HepG2 (cell line): Measurements from ENCODE around the gene ITGAE. TPM values are rescaled to one million over a fixed set of nuclear protein-coding genes. Genes with fewer than 3 reads are reported as not detected.
A peak's percentile ranks its signal among the peaks of the same experiment; 100 is the strongest.

Experiments
- AHR ChIP-seq: IDR thresholded peaks from 2 replicates; pipeline ENCODE4 v1.6.1; 2018; ENCODE audit warnings: missing genetic modification reagents, missing compliant biosample characterization
- BHLHE40 ChIP-seq: IDR thresholded peaks from 2 replicates; pipeline ENCODE4 v1.6.1; 2011; ENCODE audit warnings: low read length, improper control_type of control experiment
- KDM5B ChIP-seq: sonication (generic); formaldehyde crosslinking; IDR thresholded peaks from 2 replicates; pipeline ENCODE4 v1.4.0; 2020; ENCODE audit warnings: missing genetic modification reagents, mild to moderate bottlenecking, borderline replicate concordance
- KLF6 ChIP-seq: IDR thresholded peaks from 2 replicates; pipeline ENCODE4 v1.8.0; 2016; ENCODE audit warnings: missing biosample characterization, missing genetic modification reagents
- NR2F2 ChIP-seq: IDR thresholded peaks from 2 replicates; pipeline ENCODE4 v1.6.1; 2012; ENCODE audit warnings: low read depth, inconsistent platforms, borderline replicate concordance
- PAWR ChIP-seq: sonication (generic); formaldehyde crosslinking; IDR thresholded peaks from 2 replicates; pipeline ENCODE4 v1.4.0; 2020; ENCODE audit warnings: missing genetic modification reagents, mild to moderate bottlenecking, borderline replicate concordance
- SALL1 ChIP-seq: sonication (generic); formaldehyde crosslinking; IDR thresholded peaks from 2 replicates; pipeline ENCODE4 v1.8.0; 2022; ENCODE audit warnings: mild to moderate bottlenecking, missing genetic modification reagents
- SRF ChIP-seq: IDR thresholded peaks from 2 replicates; pipeline ENCODE4 v1.6.1; 2011; ENCODE audit warnings: mild to moderate bottlenecking, low read depth, low read length, moderate library complexity
- ZFAT ChIP-seq: sonication (generic); formaldehyde crosslinking; conservative IDR thresholded peaks from 2 replicates; pipeline ENCODE4 v1.8.1; 2023; ENCODE audit warnings: missing genetic modification reagents, inconsistent platforms
- ZNF230 ChIP-seq: sonication (generic); formaldehyde crosslinking; IDR thresholded peaks from 2 replicates; pipeline ENCODE4 v1.4.0; 2020; ENCODE audit warnings: mild to moderate bottlenecking, missing genetic modification reagents
- ZNF235 ChIP-seq: sonication (generic); formaldehyde crosslinking; IDR thresholded peaks from 2 replicates; pipeline ENCODE4 v1.8.1; 2023; ENCODE audit warnings: mild to moderate bottlenecking, missing genetic modification reagents, borderline replicate concordance
- ZNF3 ChIP-seq: IDR thresholded peaks from 2 replicates; pipeline ENCODE4 v1.7.0; 2017; ENCODE audit warnings: inconsistent platforms
- ZNF367 ChIP-seq: sonication (generic); formaldehyde crosslinking; IDR thresholded peaks from 2 replicates; pipeline ENCODE4 v1.4.0; 2020; ENCODE audit warnings: missing genetic modification reagents, borderline replicate concordance
- ZNF496 ChIP-seq: sonication (generic); formaldehyde crosslinking; IDR thresholded peaks from 2 replicates; pipeline ENCODE4 v1.8.1; 2023; ENCODE audit warnings: mild to moderate bottlenecking, moderate library complexity, missing genetic modification reagents; ENCODE audit not compliant: insufficient replicate concordance
- ZNF552 ChIP-seq: sonication (generic); formaldehyde crosslinking; IDR thresholded peaks from 2 replicates; pipeline ENCODE4 v1.9.0; 2022; ENCODE audit warnings: missing genetic modification reagents, mild to moderate bottlenecking, borderline replicate concordance
- ZNF674 ChIP-seq: sonication (generic); formaldehyde crosslinking; IDR thresholded peaks from 2 replicates; pipeline ENCODE4 v1.5.0; 2020; ENCODE audit warnings: low read depth, mild to moderate bottlenecking, missing genetic modification reagents
- ZSCAN25 ChIP-seq: sonication (generic); formaldehyde crosslinking; IDR thresholded peaks from 2 replicates; pipeline ENCODE4 v1.8.0; 2022; ENCODE audit warnings: mild to moderate bottlenecking, missing genetic modification reagents
- polyA plus RNA-seq, 8 experiments: library from polyadenylated mRNA; depleted of rRNA in 3 of 8; stranded (reverse) in 7 of 8; unstranded in 1 of 8; fragments of >200 nt; fragmentation: Illumina TruSeq in 4 of 8; extraction: Trizol in 4 of 8; gene quantifications; 2 replicates each; pipeline versions ENCODE4 v1.2.1 to v1.2.3, GENCODE V29; 2011 to 2016; ENCODE audit warnings: low read depth in 4 of 8, missing spikeins in 1 of 8, mixed read lengths in 1 of 8; ENCODE audit not compliant: insufficient read depth in 1 of 8
- total RNA-seq, 5 experiments: library from RNA; depleted of rRNA; stranded (reverse); fragments of >200 nt; fragmentation: Illumina TruSeq; extraction: Trizol; gene quantifications; 2 replicates each; pipeline ENCODE4 v1.2.3, GENCODE V29; 2016; ENCODE audit warnings: low read depth in 1 of 5
- TF ChIP-seq, protein P1 (sequence below): sonication (generic); formaldehyde crosslinking; conservative IDR thresholded peaks from 2 replicates; pipeline ENCODE4 v1.4.0; 2020; ENCODE audit warnings: missing genetic modification reagents
- TF ChIP-seq, protein P2 (sequence below): sonication (generic); formaldehyde crosslinking; IDR thresholded peaks from 2 replicates; pipeline ENCODE4 v1.4.0; 2020; ENCODE audit warnings: mild to moderate bottlenecking, missing genetic modification reagents
- TF ChIP-seq, protein P3 (sequence below): sonication (generic); formaldehyde crosslinking; IDR thresholded peaks from 2 replicates; pipeline ENCODE4 v1.4.0; 2020; ENCODE audit warnings: mild to moderate bottlenecking, missing genetic modification reagents
- TF ChIP-seq, protein P4 (sequence below): sonication (generic); formaldehyde crosslinking; IDR thresholded peaks from 2 replicates; pipeline ENCODE4 v1.5.1; 2020; ENCODE audit warnings: mild to moderate bottlenecking, missing genetic modification reagents, moderate library complexity
- TF ChIP-seq, protein P5 (sequence below): sonication (generic); formaldehyde crosslinking; IDR thresholded peaks from 2 replicates; pipeline ENCODE4 v1.8.1; 2023; ENCODE audit warnings: mild to moderate bottlenecking, inconsistent platforms, moderate library complexity, missing genetic modification reagents, borderline replicate concordance

ITGAE gene
- total and polyA plus RNA-seq, 2 of the 13 experiments (the other 11 are each of a cell fraction or from before 2014, with no cell fraction given): 42.3 to 49.0 TPM

DNA sequence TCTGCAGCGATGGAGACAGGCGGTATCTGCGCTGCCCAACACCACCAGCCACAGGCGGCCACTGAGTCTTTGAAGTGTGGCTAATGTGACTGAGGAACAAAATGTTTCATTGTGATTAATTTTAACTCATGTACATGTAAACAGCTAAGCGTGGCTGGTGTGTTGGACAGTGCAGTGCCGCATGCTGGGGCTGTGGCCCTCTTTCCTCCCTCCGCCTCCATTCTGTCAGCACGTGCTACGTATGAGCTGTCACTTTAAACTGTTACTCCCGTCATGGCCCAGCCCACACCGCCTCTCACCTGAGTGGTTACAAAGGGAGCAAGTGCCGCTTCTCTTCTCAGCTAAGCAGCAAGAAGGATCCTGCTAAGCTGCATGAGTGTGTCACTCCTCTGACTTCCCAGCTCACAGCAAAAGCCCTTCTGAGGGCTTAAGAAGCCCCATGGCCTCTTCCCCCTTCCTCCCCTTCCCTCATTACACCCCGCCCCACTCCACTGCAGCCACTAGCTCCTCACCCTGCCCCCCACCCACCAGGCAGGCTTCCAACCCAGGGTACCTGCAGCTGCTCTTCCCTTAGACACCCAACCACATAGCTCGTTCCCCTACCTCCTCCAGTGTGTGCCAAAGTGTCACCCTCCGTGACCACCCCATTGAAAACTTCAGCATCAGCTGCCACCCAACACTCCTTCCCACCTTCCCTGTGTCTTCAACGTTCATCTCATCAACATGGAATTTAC, 62.3 kb downstream of the ITGAE start (continued):
- TF ChIP-seq, protein P1, sequence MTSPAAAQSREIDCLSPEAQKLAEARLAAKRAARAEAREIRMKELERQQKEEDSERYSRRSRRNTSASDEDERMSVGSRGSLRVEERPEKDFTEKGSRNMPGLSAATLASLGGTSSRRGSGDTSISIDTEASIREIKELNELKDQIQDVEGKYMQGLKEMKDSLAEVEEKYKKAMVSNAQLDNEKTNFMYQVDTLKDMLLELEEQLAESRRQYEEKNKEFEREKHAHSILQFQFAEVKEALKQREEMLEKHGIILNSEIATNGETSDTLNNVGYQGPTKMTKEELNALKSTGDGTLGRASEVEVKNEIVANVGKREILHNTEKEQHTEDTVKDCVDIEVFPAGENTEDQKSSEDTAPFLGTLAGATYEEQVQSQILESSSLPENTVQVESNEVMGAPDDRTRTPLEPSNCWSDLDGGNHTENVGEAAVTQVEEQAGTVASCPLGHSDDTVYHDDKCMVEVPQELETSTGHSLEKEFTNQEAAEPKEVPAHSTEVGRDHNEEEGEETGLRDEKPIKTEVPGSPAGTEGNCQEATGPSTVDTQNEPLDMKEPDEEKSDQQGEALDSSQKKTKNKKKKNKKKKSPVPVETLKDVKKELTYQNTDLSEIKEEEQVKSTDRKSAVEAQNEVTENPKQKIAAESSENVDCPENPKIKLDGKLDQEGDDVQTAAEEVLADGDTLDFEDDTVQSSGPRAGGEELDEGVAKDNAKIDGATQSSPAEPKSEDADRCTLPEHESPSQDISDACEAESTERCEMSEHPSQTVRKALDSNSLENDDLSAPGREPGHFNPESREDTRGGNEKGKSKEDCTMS (CRISPR knock-in tag): no peak
- TF ChIP-seq SALL1 (CRISPR knock-in tag): 0 out of 2 replicates have a peak, but pooled peaks have one; percentile 10
- TF ChIP-seq ZNF235 (CRISPR knock-in tag): no peak
- no peak for TF ChIP-seq ZSCAN25 (CRISPR knock-in tag)
- no peak for TF ChIP-seq KLF6 (CRISPR knock-in tag)
- TF ChIP-seq, protein P2, sequence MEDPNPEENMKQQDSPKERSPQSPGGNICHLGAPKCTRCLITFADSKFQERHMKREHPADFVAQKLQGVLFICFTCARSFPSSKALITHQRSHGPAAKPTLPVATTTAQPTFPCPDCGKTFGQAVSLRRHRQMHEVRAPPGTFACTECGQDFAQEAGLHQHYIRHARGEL (CRISPR knock-in tag): no peak
- TF ChIP-seq, protein P3, sequence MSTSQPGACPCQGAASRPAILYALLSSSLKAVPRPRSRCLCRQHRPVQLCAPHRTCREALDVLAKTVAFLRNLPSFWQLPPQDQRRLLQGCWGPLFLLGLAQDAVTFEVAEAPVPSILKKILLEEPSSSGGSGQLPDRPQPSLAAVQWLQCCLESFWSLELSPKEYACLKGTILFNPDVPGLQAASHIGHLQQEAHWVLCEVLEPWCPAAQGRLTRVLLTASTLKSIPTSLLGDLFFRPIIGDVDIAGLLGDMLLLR (CRISPR knock-in tag): peak; percentile 35; the same call in 1 of the 2 replicates
- no peak for TF ChIP-seq NR2F2
- TF ChIP-seq BHLHE40: peak; percentile 32; the same call in 1 of the 2 replicates
- TF ChIP-seq ZNF674 (CRISPR knock-in tag): no peak
- TF ChIP-seq AHR (CRISPR knock-in tag): no peak
- TF ChIP-seq, protein P4, sequence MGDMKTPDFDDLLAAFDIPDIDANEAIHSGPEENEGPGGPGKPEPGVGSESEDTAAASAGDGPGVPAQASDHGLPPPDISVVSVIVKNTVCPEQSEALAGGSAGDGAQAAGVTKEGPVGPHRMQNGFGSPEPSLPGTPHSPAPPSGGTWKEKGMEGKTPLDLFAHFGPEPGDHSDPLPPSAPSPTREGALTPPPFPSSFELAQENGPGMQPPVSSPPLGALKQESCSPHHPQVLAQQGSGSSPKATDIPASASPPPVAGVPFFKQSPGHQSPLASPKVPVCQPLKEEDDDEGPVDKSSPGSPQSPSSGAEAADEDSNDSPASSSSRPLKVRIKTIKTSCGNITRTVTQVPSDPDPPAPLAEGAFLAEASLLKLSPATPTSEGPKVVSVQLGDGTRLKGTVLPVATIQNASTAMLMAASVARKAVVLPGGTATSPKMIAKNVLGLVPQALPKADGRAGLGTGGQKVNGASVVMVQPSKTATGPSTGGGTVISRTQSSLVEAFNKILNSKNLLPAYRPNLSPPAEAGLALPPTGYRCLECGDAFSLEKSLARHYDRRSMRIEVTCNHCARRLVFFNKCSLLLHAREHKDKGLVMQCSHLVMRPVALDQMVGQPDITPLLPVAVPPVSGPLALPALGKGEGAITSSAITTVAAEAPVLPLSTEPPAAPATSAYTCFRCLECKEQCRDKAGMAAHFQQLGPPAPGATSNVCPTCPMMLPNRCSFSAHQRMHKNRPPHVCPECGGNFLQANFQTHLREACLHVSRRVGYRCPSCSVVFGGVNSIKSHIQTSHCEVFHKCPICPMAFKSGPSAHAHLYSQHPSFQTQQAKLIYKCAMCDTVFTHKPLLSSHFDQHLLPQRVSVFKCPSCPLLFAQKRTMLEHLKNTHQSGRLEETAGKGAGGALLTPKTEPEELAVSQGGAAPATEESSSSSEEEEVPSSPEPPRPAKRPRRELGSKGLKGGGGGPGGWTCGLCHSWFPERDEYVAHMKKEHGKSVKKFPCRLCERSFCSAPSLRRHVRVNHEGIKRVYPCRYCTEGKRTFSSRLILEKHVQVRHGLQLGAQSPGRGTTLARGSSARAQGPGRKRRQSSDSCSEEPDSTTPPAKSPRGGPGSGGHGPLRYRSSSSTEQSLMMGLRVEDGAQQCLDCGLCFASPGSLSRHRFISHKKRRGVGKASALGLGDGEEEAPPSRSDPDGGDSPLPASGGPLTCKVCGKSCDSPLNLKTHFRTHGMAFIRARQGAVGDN (CRISPR knock-in tag): peak; percentile 60
- no peak for TF ChIP-seq ZNF230 (CRISPR knock-in tag)
- TF ChIP-seq ZNF552 (CRISPR knock-in tag): no peak
- TF ChIP-seq SRF: no peak
- no peak for TF ChIP-seq ZNF496 (CRISPR knock-in tag)
- TF ChIP-seq ZNF3: no peak
- TF ChIP-seq, protein P5, sequence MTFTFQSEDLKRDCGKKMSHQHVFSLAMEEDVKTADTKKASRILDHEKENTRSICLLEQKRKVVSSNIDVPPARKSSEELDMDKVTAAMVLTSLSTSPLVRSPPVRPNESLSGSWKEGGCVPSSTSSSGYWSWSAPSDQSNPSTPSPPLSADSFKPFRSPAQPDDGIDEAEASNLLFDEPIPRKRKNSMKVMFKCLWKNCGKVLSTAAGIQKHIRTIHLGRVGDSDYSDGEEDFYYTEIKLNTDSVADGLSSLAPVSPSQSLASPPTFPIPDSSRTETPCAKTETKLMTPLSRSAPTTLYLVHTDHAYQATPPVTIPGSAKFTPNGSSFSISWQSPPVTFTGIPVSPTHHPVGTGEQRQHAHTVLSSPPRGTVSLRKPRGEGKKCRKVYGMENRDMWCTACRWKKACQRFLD (CRISPR knock-in tag): no peak
- peak; percentile 28; the same call in 1 of the 2 replicates for TF ChIP-seq KDM5B
- TF ChIP-seq ZFAT (CRISPR knock-in tag): no peak
- no peak for TF ChIP-seq PAWR
- no peak for TF ChIP-seq ZNF367
